Measurements from ENCODE around the gene TTC28. TPM values are rescaled to one million over a fixed set of nuclear protein-coding genes. Genes with fewer than 3 reads are reported as not detected.

Gene TTC28
- total RNA-seq, 1 experiment from 2014 or later, result 0.12 TPM

DNA sequence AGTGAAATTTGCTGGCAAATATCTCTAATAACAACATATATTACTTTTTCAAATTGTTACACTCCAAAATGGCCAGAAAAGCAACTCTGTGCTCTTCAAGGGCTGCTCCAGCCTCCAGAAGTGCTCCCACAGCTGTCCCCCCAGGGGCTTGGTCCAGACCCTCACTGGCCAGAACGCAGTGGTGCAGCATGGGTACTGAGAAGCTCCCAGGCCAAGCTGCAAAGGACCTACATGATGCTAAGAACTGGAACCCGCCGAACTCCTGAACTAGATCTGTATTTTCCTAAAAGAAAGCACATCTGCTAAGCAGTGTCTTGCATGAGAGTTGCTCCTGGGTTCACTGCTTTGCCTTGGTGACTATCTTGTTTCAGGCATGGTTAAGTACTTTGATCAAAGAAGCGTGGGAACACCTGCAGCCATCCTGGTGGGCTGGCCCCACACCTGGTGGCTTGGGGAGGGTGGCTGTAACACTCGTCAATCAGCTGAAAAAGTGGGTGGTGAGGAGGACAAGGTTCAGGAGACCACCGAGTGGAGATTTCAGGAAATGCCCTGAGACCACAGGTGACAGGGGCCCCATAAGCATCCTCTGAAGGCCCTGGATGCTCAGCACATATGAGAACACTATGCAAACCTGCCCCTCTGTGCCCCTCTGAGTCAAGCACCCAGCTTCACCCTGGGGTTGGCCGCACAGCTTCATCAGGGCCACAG is 687.9 kb downstream of the TTC28 start:
- Histone ChIP-seq H3K79me2 (ENCODE audit: insufficient read depth, low read length) (no peaks in the 10 kb centered on the region), H3K9me3 (ENCODE audit: control insufficient read depth in 1 of 2, insufficient read depth in 1 of 2, low read depth in 1 of 2, low read length in 2 of 2) (no peaks in the 10 kb centered on the region), H3K4me2 (ENCODE audit: low read length) (no peak overlapping the region), H3K27ac (ENCODE audit: low read depth, low read length) (no peak overlapping the region), H2AFZ (ENCODE audit: low read depth, low read length, poor library complexity, severe bottlenecking) (no peak overlapping the region), H4K20me1 (ENCODE audit: insufficient read depth) (no peaks in the 10 kb centered on the region), H3K9ac (ENCODE audit: low read length) (no peak overlapping the region), H3K36me3 (ENCODE audit: control insufficient read depth in 1 of 2, insufficient read depth in 2 of 2, low read length in 2 of 2) (no peaks in the 10 kb centered on the region), H3K9me2 (ENCODE audit: insufficient read depth) (no peaks in the 10 kb centered on the region), H3K27me3 (ENCODE audit: insufficient read depth, low read length) (no peaks in the 10 kb centered on the region), H3K4me3 (replicated peaks in 1 of 2; ENCODE audit: low read depth in 1 of 2, low read length in 2 of 2) (no peak overlapping the region), H3K4me1 (ENCODE audit: control insufficient read depth in 1 of 2, insufficient read depth in 2 of 2, low read length in 2 of 2) (peaks cover 2 to 7% of the 10 kb centered on the region in 2 experiments; a peak in 2 of 4 replicates)
- ChIA-PET CTCF (interaction anchor here (1.0 to 2.1 kb wide), 9 partner anchors 11 to 111 kb away, joined by 3 to 9 read pairs (median 3); partner anchors contain the start of gene PITPNB), RAD21 (ENCODE audit: low non-redundant PET in 1 of 2, low total read pairs in 2 of 2, uncharacterized antibody in 2 of 2, unreplicated experiment in 2 of 2) (no interaction called here), POLR2A (interaction anchor here (1.7 kb wide), 1 partner anchor 72 kb away, joined by 5 read pairs; the partner anchor contains the start of gene PITPNB)
- no peak for DNase-seq (ENCODE audit: low read depth, low spot score)
- ATAC-seq, result no peak
- no TSS peak for BruUV-seq (replicated peaks)
- TF ChIP-seq TCF7L2 (IDR thresholded peaks at IDR 0.05; ENCODE audit: borderline replicate concordance, extremely low read depth, insufficient read depth, insufficient read length) (no peak), ZBTB33 (IDR thresholded peaks at IDR 0.05; ENCODE audit: extremely low read depth, insufficient replicate concordance, low read length) (no peak), SRF (IDR thresholded peaks at IDR 0.05; ENCODE audit: low read depth) (no peak), SIN3A (IDR thresholded peaks at IDR 0.05; ENCODE audit: low read depth) (no peak), EZH2phosphoT487 (IDR thresholded peaks at IDR 0.05; ENCODE audit: borderline replicate concordance) (no peak), POLR2AphosphoS5 (IDR thresholded peaks at IDR 0.05; ENCODE audit: low read depth, low read length) (no peak), JUND (IDR thresholded peaks at IDR 0.05) (no peak), FOSL1 (IDR thresholded peaks at IDR 0.05; ENCODE audit: low read depth) (no peak), ELF1 (IDR thresholded peaks at IDR 0.05; ENCODE audit: borderline replicate concordance, low read depth) (no peak)
- TF ChIP-seq, protein P1, sequence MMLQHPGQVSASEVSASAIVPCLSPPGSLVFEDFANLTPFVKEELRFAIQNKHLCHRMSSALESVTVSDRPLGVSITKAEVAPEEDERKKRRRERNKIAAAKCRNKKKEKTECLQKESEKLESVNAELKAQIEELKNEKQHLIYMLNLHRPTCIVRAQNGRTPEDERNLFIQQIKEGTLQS (IDR thresholded peaks at IDR 0.05), result no peak
- TF ChIP-seq, protein P2, sequence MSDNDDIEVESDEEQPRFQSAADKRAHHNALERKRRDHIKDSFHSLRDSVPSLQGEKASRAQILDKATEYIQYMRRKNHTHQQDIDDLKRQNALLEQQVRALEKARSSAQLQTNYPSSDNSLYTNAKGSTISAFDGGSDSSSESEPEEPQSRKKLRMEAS (IDR thresholded peaks at IDR 0.05), result no peak
- intact Hi-C loops (cut with micrococcal nuclease), result no loop called here
